ENCODE measurements around the gene MDM4.
"Not testable (repeated sequence)": the region's sequence is repeated elsewhere in the genome, so short reads cannot be mapped to it uniquely, and the experiment has no call there.

MDM4 gene

DNA sequence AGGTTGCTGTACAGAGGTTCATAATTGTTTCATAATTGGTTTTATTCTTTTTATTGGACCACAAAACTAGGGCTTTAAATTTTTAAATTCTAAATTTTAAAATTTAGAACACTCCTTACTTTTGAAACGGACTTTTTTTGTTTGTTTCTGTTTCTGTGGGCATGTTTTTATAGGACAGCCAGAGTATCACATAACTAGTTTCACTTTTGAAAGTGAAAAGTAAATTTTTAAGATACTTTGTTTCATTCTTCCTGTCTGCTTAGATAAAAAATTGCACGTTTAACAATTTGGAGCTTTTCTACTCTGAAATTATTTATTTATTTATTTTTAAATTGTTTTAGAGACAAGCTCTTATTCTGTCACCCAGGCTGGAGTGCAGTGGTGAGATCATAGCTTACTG lies 29.7 kb downstream of the MDM4 start:
- Histone ChIP-seq H3K4me1 (ENCODE audit: control insufficient read depth, insufficient read depth, low read length) (no peaks in the 10 kb centered on the region), H3K36me3 (ENCODE audit: control insufficient read depth, insufficient read depth, low read length) (peaks cover 100% of the 10 kb centered on the region), H3K9ac (ENCODE audit: low read length) (no peak overlapping the region), H3K4me3 (ENCODE audit: low read depth, low read length) (no peak overlapping the region), H3K27me3 (ENCODE audit: control insufficient read depth, insufficient read depth, low read length) (no peaks in the 10 kb centered on the region), H3K9me3 (ENCODE audit: control insufficient read depth, insufficient read depth, low read depth, low read length) (no peaks in the 10 kb centered on the region), H3K27ac (ENCODE audit: low read depth, low read length) (no peak overlapping the region)

DNA sequence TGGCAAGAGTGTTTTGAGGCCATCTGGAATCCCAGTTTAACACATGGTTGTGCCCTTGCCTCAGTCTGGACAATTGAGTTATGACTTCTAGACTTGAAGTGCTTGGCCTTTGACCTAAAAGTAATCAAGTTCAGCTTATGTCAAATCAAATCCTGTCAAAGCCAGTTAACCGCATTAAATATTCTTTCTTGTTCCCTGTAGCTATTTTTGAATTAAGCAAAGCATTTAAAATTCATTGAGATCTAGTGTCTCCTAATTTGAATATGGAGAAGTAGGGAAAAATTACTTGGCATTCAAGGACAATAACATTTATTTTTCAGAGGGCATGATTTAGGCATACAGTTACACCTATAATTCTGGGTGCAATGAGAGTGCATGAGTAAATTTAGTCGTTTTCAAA lies 32.1 kb downstream of the MDM4 start:
- H3K4me1 ChIP-seq (ENCODE audit: control insufficient read depth, insufficient read depth, low read length), result no peaks in the 10 kb centered on the region
- no peaks in the 10 kb centered on the region for H3K9me3 ChIP-seq (ENCODE audit: control insufficient read depth, insufficient read depth, low read depth, low read length)
- H3K4me3 ChIP-seq (ENCODE audit: low read depth, low read length), result no peak overlapping the region
- peaks cover 90% of the 10 kb centered on the region for H3K36me3 ChIP-seq (ENCODE audit: control insufficient read depth, insufficient read depth, low read length)
- H3K27ac ChIP-seq (ENCODE audit: low read depth, low read length), result no peak overlapping the region
- H3K27me3 ChIP-seq (ENCODE audit: control insufficient read depth, insufficient read depth, low read length), result no peaks in the 10 kb centered on the region
- H3K9ac ChIP-seq (ENCODE audit: low read length), result no peak overlapping the region

DNA sequence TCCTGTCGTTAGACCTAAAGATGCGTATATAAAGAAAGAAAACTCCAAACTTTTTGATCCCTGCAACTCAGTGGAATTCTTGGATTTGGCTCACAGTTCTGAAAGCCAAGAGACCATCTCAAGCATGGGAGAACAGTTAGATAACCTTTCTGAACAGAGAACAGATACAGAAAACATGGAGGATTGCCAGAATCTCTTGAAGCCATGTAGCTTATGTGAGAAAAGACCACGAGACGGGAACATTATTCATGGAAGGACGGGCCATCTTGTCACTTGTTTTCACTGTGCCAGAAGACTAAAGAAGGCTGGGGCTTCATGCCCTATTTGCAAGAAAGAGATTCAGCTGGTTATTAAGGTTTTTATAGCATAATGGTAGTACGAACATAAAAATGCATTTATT lies 33.1 kb downstream of the MDM4 start:
- Histone ChIP-seq H3K4me3 (ENCODE audit: low read depth, low read length) (no peak overlapping the region), H3K9me3 (ENCODE audit: control insufficient read depth, insufficient read depth, low read depth, low read length) (no peaks in the 10 kb centered on the region), H3K27ac (ENCODE audit: low read depth, low read length) (no peak overlapping the region), H3K4me1 (ENCODE audit: control insufficient read depth, insufficient read depth, low read length) (no peaks in the 10 kb centered on the region), H3K36me3 (ENCODE audit: control insufficient read depth, insufficient read depth, low read length) (peaks cover 87% of the 10 kb centered on the region), H3K9ac (ENCODE audit: low read length) (no peak overlapping the region), H3K27me3 (ENCODE audit: control insufficient read depth, insufficient read depth, low read length) (no peaks in the 10 kb centered on the region)

DNA sequence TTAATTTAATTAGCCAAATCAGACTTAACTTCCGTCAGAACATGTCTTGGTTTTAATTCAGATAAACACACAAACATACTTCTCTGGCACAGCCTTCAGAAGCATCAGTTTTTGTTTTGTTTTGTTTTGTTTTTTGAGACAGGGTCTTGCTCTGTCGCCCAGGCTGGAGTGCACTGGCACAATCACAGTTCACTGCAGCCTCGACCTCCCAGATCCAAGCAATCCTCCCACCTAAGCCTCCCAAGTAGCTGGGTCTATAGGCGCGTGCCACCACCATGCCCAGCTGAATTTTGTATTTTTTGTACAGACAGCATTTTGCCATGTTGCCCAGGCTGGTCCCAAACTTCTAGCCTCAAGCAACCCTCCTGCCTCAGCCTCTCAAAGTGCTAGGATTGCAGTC lies 34.7 kb downstream of the MDM4 start:
- Histone ChIP-seq H3K27me3 (ENCODE audit: control insufficient read depth, insufficient read depth, low read length) (no peaks in the 10 kb centered on the region), H3K27ac (ENCODE audit: low read depth, low read length) (no peak overlapping the region), H3K9me3 (ENCODE audit: control insufficient read depth, insufficient read depth, low read depth, low read length) (no peaks in the 10 kb centered on the region), H3K4me3 (ENCODE audit: low read depth, low read length) (no peak overlapping the region), H3K36me3 (ENCODE audit: control insufficient read depth, insufficient read depth, low read length) (peaks cover 76% of the 10 kb centered on the region), H3K4me1 (ENCODE audit: control insufficient read depth, insufficient read depth, low read length) (no peaks in the 10 kb centered on the region), H3K9ac (ENCODE audit: low read length) (no peak overlapping the region)

DNA sequence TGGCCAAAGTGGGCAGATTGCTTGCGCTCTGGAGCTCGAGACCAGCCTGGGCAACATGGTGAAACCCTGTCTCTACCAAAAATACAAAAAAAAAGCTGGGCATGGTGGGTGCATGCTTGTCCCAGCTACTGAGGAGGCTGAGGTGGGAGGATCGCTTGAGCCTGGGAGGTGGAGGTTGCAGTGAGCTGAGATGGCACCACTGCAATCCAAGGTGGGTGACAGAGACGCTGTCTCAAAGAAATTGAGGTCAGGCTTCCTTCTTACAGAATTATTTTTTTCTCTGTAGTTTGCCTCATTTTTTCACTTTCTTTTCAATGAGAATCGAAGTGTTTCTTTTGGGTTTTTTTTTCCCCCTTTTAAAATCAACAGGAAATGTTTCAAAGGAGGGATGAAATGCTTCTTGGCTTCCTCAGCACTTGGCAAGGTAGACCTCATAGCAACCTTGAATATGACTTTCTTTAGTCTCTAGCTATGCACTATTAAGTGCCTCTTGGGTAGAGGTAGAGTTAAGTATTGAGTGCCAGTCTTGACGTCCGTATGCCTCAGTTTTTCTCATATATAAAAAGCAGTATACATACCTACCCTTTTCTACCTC lies 40.3 kb downstream of the MDM4 start:
- no peak overlapping the region for H3K27ac ChIP-seq (ENCODE audit: low read depth, low read length)
- peaks cover 13% of the 10 kb centered on the region for H3K4me1 ChIP-seq (ENCODE audit: control insufficient read depth, insufficient read depth, low read length)
- no peak overlapping the region for H3K9ac ChIP-seq (ENCODE audit: low read length)
- no peaks in the 10 kb centered on the region for H3K27me3 ChIP-seq (ENCODE audit: control insufficient read depth, insufficient read depth, low read length)
- no peaks in the 10 kb centered on the region for H3K9me3 ChIP-seq (ENCODE audit: control insufficient read depth, insufficient read depth, low read depth, low read length)
- no peak overlapping the region for H3K4me3 ChIP-seq (ENCODE audit: low read depth, low read length)
- H3K36me3 ChIP-seq (ENCODE audit: control insufficient read depth, insufficient read depth, low read length), result peaks cover 28% of the 10 kb centered on the region

DNA sequence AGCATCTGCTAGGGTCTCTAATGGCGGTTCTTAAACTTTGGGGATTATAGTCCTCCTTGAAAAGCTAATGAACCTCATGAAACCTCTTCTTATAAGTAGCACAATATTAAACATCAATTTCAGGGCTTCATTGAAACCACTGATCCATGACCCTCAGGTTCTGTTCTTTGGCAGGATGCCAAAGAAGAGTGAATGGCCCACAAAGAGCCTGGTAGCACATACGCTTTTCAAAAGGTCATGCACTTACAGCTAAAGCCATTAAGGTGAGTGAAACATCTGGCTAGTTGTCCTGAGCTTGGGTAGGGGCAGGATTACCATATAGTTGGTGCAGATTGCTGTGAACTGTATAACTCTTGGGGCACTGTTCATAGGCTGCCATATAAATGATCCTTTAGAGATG lies 42.3 kb downstream of the MDM4 start:
- peaks cover 18% of the 10 kb centered on the region for H3K36me3 ChIP-seq (ENCODE audit: control insufficient read depth, insufficient read depth, low read length)
- H3K4me3 ChIP-seq (ENCODE audit: low read depth, low read length), result no peak overlapping the region
- H3K9ac ChIP-seq (ENCODE audit: low read length), result no peak overlapping the region
- H3K27ac ChIP-seq (ENCODE audit: low read depth, low read length), result no peak overlapping the region
- H3K4me1 ChIP-seq (ENCODE audit: control insufficient read depth, insufficient read depth, low read length), result peaks cover 13% of the 10 kb centered on the region
- no peaks in the 10 kb centered on the region for H3K9me3 ChIP-seq (ENCODE audit: control insufficient read depth, insufficient read depth, low read depth, low read length)
- no peaks in the 10 kb centered on the region for H3K27me3 ChIP-seq (ENCODE audit: control insufficient read depth, insufficient read depth, low read length)

DNA sequence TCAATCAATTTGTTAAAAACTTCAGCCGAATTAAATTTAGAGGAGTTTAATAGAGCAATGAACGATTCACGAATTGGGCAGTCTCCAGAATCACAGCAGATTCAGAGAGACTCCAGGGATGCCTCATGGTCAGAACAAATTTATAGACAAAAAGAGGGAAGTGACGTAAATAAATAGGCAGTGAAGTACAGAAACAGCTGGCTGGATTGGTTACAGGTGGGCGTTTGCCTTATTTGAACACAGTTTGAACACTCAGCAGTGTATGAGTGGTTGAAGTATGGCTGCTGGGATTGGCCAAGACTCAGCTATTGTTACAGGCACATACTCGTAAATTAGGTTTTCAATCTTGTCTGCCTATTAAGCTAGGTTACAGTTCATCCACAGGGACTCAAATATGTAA lies 43.8 kb downstream of the MDM4 start:
- H3K4me3 ChIP-seq (ENCODE audit: low read depth, low read length); H3K36me3 ChIP-seq (ENCODE audit: control insufficient read depth, insufficient read depth, low read length); H3K9me3 ChIP-seq (ENCODE audit: control insufficient read depth, insufficient read depth, low read depth, low read length); H3K9ac ChIP-seq (ENCODE audit: low read length); H3K27me3 ChIP-seq (ENCODE audit: control insufficient read depth, insufficient read depth, low read length); H3K27ac ChIP-seq (ENCODE audit: low read depth, low read length): not testable (repeated sequence)
- H3K4me1 ChIP-seq (ENCODE audit: control insufficient read depth, insufficient read depth, low read length), result peaks cover 17% of the 10 kb centered on the region

DNA sequence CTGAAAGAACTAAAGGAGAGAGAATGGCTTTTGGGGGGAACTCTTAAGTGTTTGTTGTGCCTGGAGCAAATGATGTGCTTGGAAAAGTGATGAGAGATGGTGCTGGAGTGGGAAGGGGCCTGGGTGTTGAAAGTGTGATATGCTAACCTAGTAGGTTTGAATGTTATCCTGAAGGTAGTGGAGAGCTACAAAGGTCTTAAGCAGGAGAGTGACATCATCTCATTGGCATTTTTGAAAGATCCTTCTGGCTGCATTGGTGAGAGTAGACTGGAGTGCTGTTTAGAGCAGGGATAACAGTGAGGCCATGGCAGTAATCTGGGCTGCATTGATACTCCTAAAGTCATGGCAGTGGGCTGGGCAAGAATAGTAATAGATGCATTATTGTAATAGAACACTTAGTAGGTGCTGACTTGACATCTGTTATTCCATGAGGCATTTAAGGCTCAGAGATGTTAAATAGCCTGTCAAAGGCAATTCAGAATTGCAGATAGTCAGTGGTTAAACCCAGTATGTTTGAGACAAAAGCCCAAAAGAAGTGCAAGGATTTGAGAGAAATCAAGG lies 44.5 kb downstream of the MDM4 start:
- no peak overlapping the region for H3K27ac ChIP-seq (ENCODE audit: low read depth, low read length)

DNA sequence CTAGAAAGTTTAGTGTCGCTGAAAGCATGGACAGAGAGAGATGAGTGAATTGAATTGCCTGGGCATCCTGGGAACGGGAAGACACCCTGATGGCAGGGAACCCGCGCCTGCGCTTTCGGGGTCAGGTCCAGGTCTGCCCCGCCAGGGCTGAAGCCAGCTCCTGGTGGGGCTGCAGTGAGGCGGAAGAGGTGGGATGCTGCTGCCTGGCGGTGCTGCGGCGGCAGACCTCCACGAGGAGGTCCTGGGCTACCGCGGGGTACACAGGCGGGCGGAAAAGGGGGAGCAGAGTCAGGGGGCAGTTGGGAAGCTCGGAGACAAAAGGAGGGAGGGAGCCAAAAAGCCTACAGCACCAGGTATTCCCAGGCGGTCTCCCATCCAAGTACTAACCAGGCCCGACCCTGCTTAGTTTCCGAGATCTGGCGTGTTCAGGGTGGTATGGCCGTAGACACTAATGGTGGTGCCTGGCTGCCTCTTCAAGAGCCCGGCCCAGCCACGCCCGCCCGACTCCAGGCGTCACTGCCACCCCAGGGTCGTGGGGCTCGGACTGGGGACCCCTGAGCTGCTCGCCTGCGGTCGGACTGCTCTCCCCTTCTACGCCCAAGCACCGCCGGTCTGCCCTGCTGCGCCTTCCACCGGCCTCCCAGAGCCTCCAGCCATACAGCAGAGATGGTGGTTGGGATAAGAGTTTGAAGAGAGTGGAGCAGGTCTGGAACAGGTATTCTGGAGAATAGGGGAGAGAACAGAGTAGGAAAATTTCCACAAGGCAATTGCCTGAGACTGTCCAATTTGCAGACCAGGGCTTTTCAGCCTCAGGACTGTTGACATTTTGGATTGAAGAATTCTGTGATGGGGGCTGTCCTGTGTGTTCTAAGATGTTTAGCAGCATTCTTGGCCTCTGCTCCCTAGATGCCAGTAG lies 46.1 kb downstream of the MDM4 start:
- H3K27me3 ChIP-seq (ENCODE audit: control insufficient read depth, insufficient read depth, low read length), result no peaks in the 10 kb centered on the region
- no peaks in the 10 kb centered on the region for H3K9me3 ChIP-seq (ENCODE audit: control insufficient read depth, insufficient read depth, low read depth, low read length)
- peaks cover 38% of the 10 kb centered on the region for H3K4me1 ChIP-seq (ENCODE audit: control insufficient read depth, insufficient read depth, low read length)
- H3K9ac ChIP-seq (ENCODE audit: low read length), result no peak overlapping the region
- H3K27ac ChIP-seq (ENCODE audit: low read depth, low read length), result no peak overlapping the region
- no peak overlapping the region for H3K4me3 ChIP-seq (ENCODE audit: low read depth, low read length)
- H3K36me3 ChIP-seq (ENCODE audit: control insufficient read depth, insufficient read depth, low read length), result peaks cover 8% of the 10 kb centered on the region; the same call in 1 of the 2 replicates

More for the DNA sequence above, 44.5 kb downstream of the MDM4 start:
- H3K27me3 ChIP-seq (ENCODE audit: control insufficient read depth, insufficient read depth, low read length), result no peaks in the 10 kb centered on the region
- H3K9ac ChIP-seq (ENCODE audit: low read length), result no peak overlapping the region
- H3K4me1 ChIP-seq (ENCODE audit: control insufficient read depth, insufficient read depth, low read length), result peaks cover 24% of the 10 kb centered on the region
- H3K4me3 ChIP-seq (ENCODE audit: low read depth, low read length), result no peak overlapping the region
- no peaks in the 10 kb centered on the region for H3K9me3 ChIP-seq (ENCODE audit: control insufficient read depth, insufficient read depth, low read depth, low read length)
- peaks cover 8% of the 10 kb centered on the region; the same call in 1 of the 2 replicates for H3K36me3 ChIP-seq (ENCODE audit: control insufficient read depth, insufficient read depth, low read length)

DNA sequence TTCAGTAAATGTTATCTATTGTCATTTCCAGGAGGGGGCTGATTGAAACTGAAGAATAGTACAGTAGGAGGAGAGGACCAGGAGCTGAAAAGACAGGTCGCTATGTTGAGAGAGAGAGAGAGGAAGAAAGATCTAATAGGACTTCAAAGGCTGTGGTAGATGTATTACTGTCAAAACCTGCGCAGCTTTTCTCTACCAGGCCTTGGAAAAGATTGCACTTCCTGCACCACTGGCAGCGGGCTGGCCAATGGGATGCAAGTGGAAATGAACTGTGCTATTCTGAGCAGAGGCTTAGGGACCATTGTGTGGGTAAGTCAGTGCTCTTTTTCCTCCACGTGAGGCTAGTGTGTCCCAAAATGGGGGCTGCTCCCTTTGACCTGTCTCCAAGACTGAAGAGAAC lies 47.1 kb downstream of the MDM4 start:
- Histone ChIP-seq H3K36me3 (ENCODE audit: control insufficient read depth, insufficient read depth, low read length) (peaks cover 7% of the 10 kb centered on the region; the same call in 1 of the 2 replicates), H3K27me3 (ENCODE audit: control insufficient read depth, insufficient read depth, low read length) (no peaks in the 10 kb centered on the region), H3K9ac (ENCODE audit: low read length) (no peak overlapping the region), H3K9me3 (ENCODE audit: control insufficient read depth, insufficient read depth, low read depth, low read length) (no peaks in the 10 kb centered on the region), H3K4me1 (ENCODE audit: control insufficient read depth, insufficient read depth, low read length) (peaks cover 38% of the 10 kb centered on the region), H3K27ac (ENCODE audit: low read depth, low read length) (no peak overlapping the region), H3K4me3 (ENCODE audit: low read depth, low read length) (no peak overlapping the region)

DNA sequence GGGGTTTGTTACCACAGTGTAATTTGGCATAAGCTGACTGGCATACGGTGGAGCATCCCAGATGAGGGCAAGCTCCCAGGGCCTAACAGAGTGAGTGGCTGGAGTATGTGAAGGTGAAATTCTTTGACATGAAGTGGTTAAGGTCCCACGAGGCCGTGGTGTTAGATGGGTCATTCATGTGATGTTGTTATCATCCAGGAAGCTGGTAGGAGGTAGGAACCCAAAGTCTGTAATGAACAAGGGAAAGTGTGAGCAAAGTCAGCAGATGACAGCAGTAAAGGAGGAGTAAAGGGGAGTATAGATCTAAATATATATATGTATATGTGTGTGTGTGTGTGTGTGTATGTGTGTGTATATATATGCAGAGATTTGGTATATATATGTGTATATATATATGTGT lies 47.6 kb downstream of the MDM4 start:
- H3K4me3 ChIP-seq (ENCODE audit: low read depth, low read length), result no peak overlapping the region
- H3K36me3 ChIP-seq (ENCODE audit: control insufficient read depth, insufficient read depth, low read length), result peaks cover 2% of the 10 kb centered on the region; the same call in 1 of the 2 replicates
- H3K9me3 ChIP-seq (ENCODE audit: control insufficient read depth, insufficient read depth, low read depth, low read length), result no peaks in the 10 kb centered on the region
- no peak overlapping the region for H3K27ac ChIP-seq (ENCODE audit: low read depth, low read length)
- no peak overlapping the region for H3K9ac ChIP-seq (ENCODE audit: low read length)
- no peaks in the 10 kb centered on the region for H3K27me3 ChIP-seq (ENCODE audit: control insufficient read depth, insufficient read depth, low read length)
- H3K4me1 ChIP-seq (ENCODE audit: control insufficient read depth, insufficient read depth, low read length), result peaks cover 43% of the 10 kb centered on the region

Measured in HUES6 (cell line).